Choroid plexus epithelial cell (primary cell): Measurements from ENCODE around the gene ZNF503.
A peak's percentile ranks its signal among the peaks of the same experiment; 100 is the strongest.

Source experiments
- DNase-seq: peaks from one replicate; pipeline ENCODE4 v3.0.0-alpha.2; 2010; ENCODE audit warnings: low read depth
- H3K4me3 ChIP-seq: 2 replicates; pipeline ENCODE4 v1.5.1; 2011; ENCODE audit warnings: low read depth, mild to moderate bottlenecking, control low read depth, low read length, moderate library complexity
- TF ChIP-seq, protein P1 (sequence below): conservative IDR thresholded peaks from 2 replicates; pipeline ENCODE4 v1.5.1; 2011; ENCODE audit warnings: low read depth, mild to moderate bottlenecking, control low read depth, inconsistent platforms, low read length, moderate library complexity

The ZNF503 gene

DNA sequence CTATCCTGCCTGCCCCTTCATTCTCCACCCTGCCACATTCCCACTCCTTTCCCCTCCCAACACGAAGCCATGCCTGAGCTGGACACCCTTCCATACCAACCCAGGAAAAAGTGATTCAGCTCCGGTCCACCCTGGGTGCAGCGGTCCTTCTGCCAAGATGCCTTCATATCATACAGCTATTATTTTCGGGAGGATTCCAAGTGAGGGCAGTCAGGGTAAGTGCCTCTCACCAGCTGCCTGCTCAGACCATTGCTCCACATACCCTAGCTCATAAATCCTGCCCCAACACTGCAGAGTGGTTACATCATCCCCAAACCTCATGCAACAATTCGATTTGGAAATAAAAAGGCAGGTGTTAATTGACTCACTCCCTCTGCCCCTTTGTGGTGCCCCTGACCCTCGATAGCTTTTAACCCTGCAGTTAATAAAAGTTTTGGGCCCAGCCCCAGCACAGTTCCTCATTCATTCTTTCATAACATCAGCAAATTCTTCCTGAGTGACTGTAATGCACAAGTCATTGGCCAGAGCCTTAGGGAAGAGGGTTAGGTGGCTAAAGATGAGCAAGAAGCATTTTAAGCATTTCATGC lies 42.6 kb downstream of the ZNF503 start:
- no peak overlapping the region for H3K4me3 ChIP-seq
- TF ChIP-seq, protein P1, sequence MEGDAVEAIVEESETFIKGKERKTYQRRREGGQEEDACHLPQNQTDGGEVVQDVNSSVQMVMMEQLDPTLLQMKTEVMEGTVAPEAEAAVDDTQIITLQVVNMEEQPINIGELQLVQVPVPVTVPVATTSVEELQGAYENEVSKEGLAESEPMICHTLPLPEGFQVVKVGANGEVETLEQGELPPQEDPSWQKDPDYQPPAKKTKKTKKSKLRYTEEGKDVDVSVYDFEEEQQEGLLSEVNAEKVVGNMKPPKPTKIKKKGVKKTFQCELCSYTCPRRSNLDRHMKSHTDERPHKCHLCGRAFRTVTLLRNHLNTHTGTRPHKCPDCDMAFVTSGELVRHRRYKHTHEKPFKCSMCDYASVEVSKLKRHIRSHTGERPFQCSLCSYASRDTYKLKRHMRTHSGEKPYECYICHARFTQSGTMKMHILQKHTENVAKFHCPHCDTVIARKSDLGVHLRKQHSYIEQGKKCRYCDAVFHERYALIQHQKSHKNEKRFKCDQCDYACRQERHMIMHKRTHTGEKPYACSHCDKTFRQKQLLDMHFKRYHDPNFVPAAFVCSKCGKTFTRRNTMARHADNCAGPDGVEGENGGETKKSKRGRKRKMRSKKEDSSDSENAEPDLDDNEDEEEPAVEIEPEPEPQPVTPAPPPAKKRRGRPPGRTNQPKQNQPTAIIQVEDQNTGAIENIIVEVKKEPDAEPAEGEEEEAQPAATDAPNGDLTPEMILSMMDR, result no peak
- DNase-seq, result peak; percentile 73

DNA sequence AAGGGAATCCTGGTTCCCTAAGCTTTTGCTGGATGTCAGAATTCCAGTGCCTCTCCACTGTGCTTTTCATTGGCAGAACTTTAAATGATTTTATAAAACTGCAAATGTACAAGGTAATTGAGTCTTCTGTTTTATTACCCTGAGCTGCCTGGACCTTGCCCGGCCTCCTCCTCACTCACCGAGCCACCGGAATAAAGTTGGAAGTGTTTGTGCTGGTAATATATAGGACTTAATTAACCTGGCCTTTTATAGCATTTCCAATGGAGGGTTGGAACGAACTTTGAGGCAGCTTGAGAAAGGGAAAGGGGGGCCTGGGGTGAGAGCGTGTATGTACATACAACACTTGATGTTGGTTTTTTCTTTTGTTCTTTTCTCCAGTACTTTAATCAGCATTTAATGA lies 43.4 kb downstream of the ZNF503 start:
- TF ChIP-seq, protein P1, result no peak
- no peak for DNase-seq
- no peak overlapping the region for H3K4me3 ChIP-seq

DNA sequence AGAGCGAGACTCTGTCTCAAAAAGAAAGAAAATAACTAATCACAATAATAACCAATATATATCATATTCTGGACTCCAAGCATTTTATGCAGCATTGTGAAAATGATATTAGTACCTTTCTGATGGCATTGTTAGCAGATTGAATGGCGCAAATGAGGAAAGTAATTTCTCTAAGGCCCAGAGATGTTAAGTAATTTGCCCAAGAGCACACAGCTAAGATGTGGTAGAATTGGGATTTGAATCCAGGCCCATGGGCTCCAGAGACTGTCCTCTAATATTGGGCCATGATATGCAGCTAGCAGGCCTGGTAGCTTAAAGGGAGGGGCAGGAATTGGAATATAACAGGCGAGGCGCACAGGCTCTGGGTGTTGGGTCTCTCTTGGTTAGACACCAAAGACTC lies 44.1 kb downstream of the ZNF503 start:
- DNase-seq, result no peak
- TF ChIP-seq, protein P1, result no peak
- no peak overlapping the region for H3K4me3 ChIP-seq

DNA sequence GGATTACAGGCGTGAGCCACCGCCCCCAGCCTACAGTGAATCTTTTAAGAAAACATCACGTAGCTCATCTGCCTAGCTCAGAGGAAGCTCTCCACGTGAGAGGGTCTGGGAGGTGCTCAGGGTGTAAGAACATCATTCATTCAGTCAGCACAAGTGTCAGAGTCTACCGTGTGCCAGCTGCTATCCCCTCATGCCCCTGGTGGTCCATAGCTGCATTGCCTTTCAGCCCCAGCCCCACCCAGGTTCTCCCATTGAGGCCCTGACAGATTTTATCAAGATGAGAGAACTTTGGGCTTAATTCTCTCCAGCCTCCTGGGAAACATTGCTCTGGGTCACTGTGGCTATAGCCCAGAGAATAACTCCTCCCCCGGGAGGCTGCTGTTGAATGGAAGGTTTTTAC lies 45.1 kb downstream of the ZNF503 start:
- TF ChIP-seq, protein P1, result no peak

GRCh38 chr10:75355706-75356105 lies 45.9 kb downstream of the ZNF503 start:
- TF ChIP-seq, protein P1, result no peak
- DNase-seq, result no peak
- H3K4me3 ChIP-seq, result no peak overlapping the region

More for the DNA sequence above, 45.1 kb downstream of the ZNF503 start:
- H3K4me3 ChIP-seq, result no peak overlapping the region
- DNase-seq, result no peak

DNA sequence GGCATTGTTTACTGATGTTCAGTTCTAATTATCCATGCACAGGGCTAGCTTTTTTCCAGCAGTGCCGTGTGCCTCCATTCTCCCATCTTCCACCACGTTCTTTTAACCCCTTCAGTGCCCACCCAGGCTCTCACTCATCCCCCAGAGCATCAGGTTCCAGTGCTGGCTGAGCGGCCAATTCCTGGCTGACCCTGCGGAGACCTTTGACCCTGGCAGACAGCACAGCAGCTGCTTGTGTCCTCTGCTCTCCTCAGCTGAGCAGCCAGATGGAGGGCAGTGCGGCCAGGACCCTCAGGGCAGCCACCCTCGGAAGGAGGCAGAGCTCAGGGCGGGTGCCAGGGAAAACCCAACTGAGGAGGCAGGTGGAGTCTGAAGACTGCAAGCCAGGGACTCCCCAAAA lies 48.4 kb downstream of the ZNF503 start:
- H3K4me3 ChIP-seq, result no peak overlapping the region
- no peak for DNase-seq
- TF ChIP-seq, protein P1, result no peak

DNA sequence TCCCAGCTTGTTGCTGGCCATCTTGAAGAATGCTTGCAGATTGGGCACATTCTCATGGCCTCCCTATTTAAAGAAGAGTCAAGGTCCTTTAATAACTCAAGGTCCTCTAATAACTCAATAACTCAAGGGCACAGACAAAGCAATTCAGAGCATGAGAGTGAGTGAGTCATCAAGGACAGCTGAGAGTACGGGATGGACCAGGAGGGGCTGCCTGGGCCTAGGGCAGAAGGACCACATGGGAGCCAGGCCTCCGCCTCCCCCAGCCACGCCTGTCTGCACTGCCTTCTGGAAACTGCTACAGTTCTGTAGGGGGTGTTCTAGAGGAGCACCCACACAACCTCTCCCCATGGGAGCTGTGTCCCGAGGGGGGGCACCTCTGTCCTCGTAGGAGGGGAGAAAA lies 48.9 kb downstream of the ZNF503 start:
- TF ChIP-seq, protein P1, result no peak
- peak; percentile 24 for DNase-seq

More for the DNA sequence above, 48.9 kb downstream of the ZNF503 start:
- no peak overlapping the region for H3K4me3 ChIP-seq
